ENCODE measurements around the gene SLC35D2.

SLC35D2 gene

GRCh38 chr9:96350866-96351265 lies 32.6 kb downstream of the SLC35D2 start:
- H3K27ac ChIP-seq (ENCODE audit: low read depth, low read length), result no peak overlapping the region
- no peak for TF ChIP-seq EZH2phosphoT487 (IDR thresholded peaks at IDR 0.05; ENCODE audit: borderline replicate concordance, low read length)
- TF ChIP-seq CTCF (IDR thresholded peaks at IDR 0.05; ENCODE audit: low read depth, low read length, poor library complexity, severe bottlenecking), result no peak
- H3K79me2 ChIP-seq (ENCODE audit: control insufficient read depth, low read length), result no peaks in the 10 kb centered on the region
- H3F3A ChIP-seq (ENCODE audit: control insufficient read depth, insufficient read depth), result no peaks in the 10 kb centered on the region
- H3K9me2 ChIP-seq (replicated peaks; ENCODE audit: control insufficient read depth, low read length), result no peaks in the 10 kb centered on the region
- no peaks in the 10 kb centered on the region for H3K4me1 ChIP-seq (ENCODE audit: control insufficient read depth, low read length)
- H3K27me3 ChIP-seq (ENCODE audit: control insufficient read depth, low read length), result no peaks in the 10 kb centered on the region
- H3K4me2 ChIP-seq (ENCODE audit: low read length), result no peak overlapping the region
- H4K20me1 ChIP-seq (ENCODE audit: control insufficient read depth, insufficient read depth, low read depth, low read length), result no peaks in the 10 kb centered on the region
- H3K36me3 ChIP-seq (ENCODE audit: control insufficient read depth, low read length), result no peaks in the 10 kb centered on the region
- H3K4me3 ChIP-seq (ENCODE audit: low read length), result no peak overlapping the region
- H3K9me3 ChIP-seq (ENCODE audit: control insufficient read depth, insufficient read depth, low read length), result no peaks in the 10 kb centered on the region

- Histone ChIP-seq H3K4me2 (ENCODE audit: low read length) (no peak overlapping the region), H3K27me3 (ENCODE audit: control insufficient read depth, low read length) (no peaks in the 10 kb centered on the region), H3K36me3 (ENCODE audit: control insufficient read depth, low read length) (no peaks in the 10 kb centered on the region), H3K9me2 (replicated peaks; ENCODE audit: control insufficient read depth, low read length) (no peaks in the 10 kb centered on the region), H3F3A (ENCODE audit: control insufficient read depth, insufficient read depth) (no peaks in the 10 kb centered on the region), H3K4me3 (ENCODE audit: low read length) (no peak overlapping the region), H4K20me1 (ENCODE audit: control insufficient read depth, insufficient read depth, low read depth, low read length) (no peaks in the 10 kb centered on the region), H3K9me3 (ENCODE audit: control insufficient read depth, insufficient read depth, low read length) (no peaks in the 10 kb centered on the region), H3K27ac (ENCODE audit: low read depth, low read length) (no peak overlapping the region), H3K79me2 (ENCODE audit: control insufficient read depth, low read length) (no peaks in the 10 kb centered on the region), H3K4me1 (ENCODE audit: control insufficient read depth, low read length) (no peaks in the 10 kb centered on the region)
- TF ChIP-seq EZH2phosphoT487 (IDR thresholded peaks at IDR 0.05; ENCODE audit: borderline replicate concordance, low read length), result no peak
- no peak for TF ChIP-seq CTCF (IDR thresholded peaks at IDR 0.05; ENCODE audit: low read depth, low read length, poor library complexity, severe bottlenecking)
Observed at GRCh38 chr9:96348261-96348660, 35.2 kb downstream of the SLC35D2 start.

GRCh38 chr9:96345551-96345950 lies 38.0 kb downstream of the SLC35D2 start:
- Histone ChIP-seq H3K4me2 (ENCODE audit: low read length) (no peak overlapping the region), H3K4me3 (ENCODE audit: low read length) (no peak overlapping the region), H3K9me3 (ENCODE audit: control insufficient read depth, insufficient read depth, low read length) (no peaks in the 10 kb centered on the region), H3F3A (ENCODE audit: control insufficient read depth, insufficient read depth) (no peaks in the 10 kb centered on the region), H3K27me3 (ENCODE audit: control insufficient read depth, low read length) (no peaks in the 10 kb centered on the region), H3K4me1 (ENCODE audit: control insufficient read depth, low read length) (no peaks in the 10 kb centered on the region), H3K9me2 (replicated peaks; ENCODE audit: control insufficient read depth, low read length) (no peaks in the 10 kb centered on the region), H3K27ac (ENCODE audit: low read depth, low read length) (no peak overlapping the region), H4K20me1 (ENCODE audit: control insufficient read depth, insufficient read depth, low read depth, low read length) (no peaks in the 10 kb centered on the region), H3K79me2 (ENCODE audit: control insufficient read depth, low read length) (no peaks in the 10 kb centered on the region), H3K36me3 (ENCODE audit: control insufficient read depth, low read length) (no peaks in the 10 kb centered on the region)
- TF ChIP-seq CTCF (IDR thresholded peaks at IDR 0.05; ENCODE audit: low read depth, low read length, poor library complexity, severe bottlenecking) (no peak), EZH2phosphoT487 (IDR thresholded peaks at IDR 0.05; ENCODE audit: borderline replicate concordance, low read length) (no peak)

Data from DOHH2 (cell line).